Vagina (tissue), 2 donors: Measurements from ENCODE around the gene AGBL1.

Experiments
- POLR2A ChIP-seq, 2 donors: fragments of 450-650 bp; IDR thresholded peaks; one replicate each; pipeline ENCODE4 v1.6.1; 2017; ENCODE audit warnings: antibody characterized with exemption in 2 of 2, mild to moderate bottlenecking in 2 of 2, moderate library complexity in 2 of 2
- TF ChIP-seq, protein P1 (sequence below), 3 experiments: fragments of 450-650 bp in 2 of 3; fragments of 200-600 bp in 1 of 3; sonication (generic) in 1 of 3; IDR thresholded peaks; one replicate each; pipeline ENCODE4 v1.5.1; 2017 to 2019; ENCODE audit warnings: antibody characterized with exemption in 3 of 3, mild to moderate bottlenecking in 2 of 3, moderate library complexity in 2 of 3

GRCh38 chr15:86411916-86412315 lies 332.2 kb downstream of the AGBL1 start:
- TF ChIP-seq, protein P1, sequence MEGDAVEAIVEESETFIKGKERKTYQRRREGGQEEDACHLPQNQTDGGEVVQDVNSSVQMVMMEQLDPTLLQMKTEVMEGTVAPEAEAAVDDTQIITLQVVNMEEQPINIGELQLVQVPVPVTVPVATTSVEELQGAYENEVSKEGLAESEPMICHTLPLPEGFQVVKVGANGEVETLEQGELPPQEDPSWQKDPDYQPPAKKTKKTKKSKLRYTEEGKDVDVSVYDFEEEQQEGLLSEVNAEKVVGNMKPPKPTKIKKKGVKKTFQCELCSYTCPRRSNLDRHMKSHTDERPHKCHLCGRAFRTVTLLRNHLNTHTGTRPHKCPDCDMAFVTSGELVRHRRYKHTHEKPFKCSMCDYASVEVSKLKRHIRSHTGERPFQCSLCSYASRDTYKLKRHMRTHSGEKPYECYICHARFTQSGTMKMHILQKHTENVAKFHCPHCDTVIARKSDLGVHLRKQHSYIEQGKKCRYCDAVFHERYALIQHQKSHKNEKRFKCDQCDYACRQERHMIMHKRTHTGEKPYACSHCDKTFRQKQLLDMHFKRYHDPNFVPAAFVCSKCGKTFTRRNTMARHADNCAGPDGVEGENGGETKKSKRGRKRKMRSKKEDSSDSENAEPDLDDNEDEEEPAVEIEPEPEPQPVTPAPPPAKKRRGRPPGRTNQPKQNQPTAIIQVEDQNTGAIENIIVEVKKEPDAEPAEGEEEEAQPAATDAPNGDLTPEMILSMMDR (IDR thresholded peaks at IDR 0.05), result no peak
- TF ChIP-seq POLR2A (IDR thresholded peaks at IDR 0.05), result no peak
